KMS-11 (cell line): ENCODE measurements around the gene TFG.
A peak's percentile ranks its signal among the peaks of the same experiment; 100 is the strongest.

Source experiments
- H2AFZ ChIP-seq: fragments of 200-600 bp; sonication (generic); 2 replicates; pipeline ENCODE4 v1.6.1; 2016; ENCODE audit warnings: antibody characterized with exemption, mixed run types, low read depth
- H3K27ac ChIP-seq: fragments of 200-600 bp; sonication (generic); 2 replicates; pipeline ENCODE4 v1.6.1; 2016; ENCODE audit warnings: mild to moderate bottlenecking, mixed run types
- H3K27me3 ChIP-seq: fragments of 200-600 bp; sonication (generic); 2 replicates; pipeline ENCODE4 v1.6.1; 2017; ENCODE audit warnings: mild to moderate bottlenecking, low read depth, mixed run types, moderate library complexity; ENCODE audit not compliant: insufficient read depth
- H3K36me3 ChIP-seq: fragments of 200-600 bp; sonication (generic); 2 replicates; pipeline ENCODE4 v1.6.1; 2017; ENCODE audit warnings: mild to moderate bottlenecking, mixed run types; ENCODE audit not compliant: insufficient read depth
- H3K4me1 ChIP-seq: fragments of 200-600 bp; sonication (generic); 2 replicates; pipeline ENCODE4 v1.6.1; 2016; ENCODE audit warnings: mild to moderate bottlenecking, low read depth, mixed run types; ENCODE audit not compliant: poor library complexity, severe bottlenecking
- H3K4me2 ChIP-seq: fragments of 200-600 bp; sonication (generic); 2 replicates; pipeline ENCODE4 v1.7.0; 2016; ENCODE audit warnings: mild to moderate bottlenecking, mixed run types
- H3K4me3 ChIP-seq: fragments of 200-600 bp; sonication (generic); IDR thresholded peaks from 2 replicates; pipeline ENCODE4 v1.6.1; 2017; ENCODE audit warnings: low read depth, low read length, mixed read lengths; ENCODE audit not compliant: insufficient read depth
- H3K79me2 ChIP-seq: fragments of 200-600 bp; sonication (generic); 2 replicates; pipeline ENCODE4 v1.6.1; 2016; ENCODE audit warnings: low read depth, mixed run types; ENCODE audit not compliant: insufficient read depth
- H3K9ac ChIP-seq: fragments of 200-600 bp; sonication (generic); 2 replicates; pipeline ENCODE4 v1.6.1; 2016; ENCODE audit warnings: mild to moderate bottlenecking, mixed run types
- H4K20me1 ChIP-seq: fragments of 200-600 bp; sonication (generic); 2 replicates; pipeline ENCODE4 v1.6.1; 2016; ENCODE audit warnings: mild to moderate bottlenecking, mixed run types; ENCODE audit not compliant: insufficient read depth
- TF ChIP-seq, protein P1 (sequence below): fragments of 200-600 bp; sonication (generic); conservative IDR thresholded peaks from 2 replicates; pipeline ENCODE4 v1.6.1; 2017; ENCODE audit warnings: low read depth, mild to moderate bottlenecking, antibody characterized with exemption, low read length, moderate library complexity, mixed read lengths

TFG gene

DNA sequence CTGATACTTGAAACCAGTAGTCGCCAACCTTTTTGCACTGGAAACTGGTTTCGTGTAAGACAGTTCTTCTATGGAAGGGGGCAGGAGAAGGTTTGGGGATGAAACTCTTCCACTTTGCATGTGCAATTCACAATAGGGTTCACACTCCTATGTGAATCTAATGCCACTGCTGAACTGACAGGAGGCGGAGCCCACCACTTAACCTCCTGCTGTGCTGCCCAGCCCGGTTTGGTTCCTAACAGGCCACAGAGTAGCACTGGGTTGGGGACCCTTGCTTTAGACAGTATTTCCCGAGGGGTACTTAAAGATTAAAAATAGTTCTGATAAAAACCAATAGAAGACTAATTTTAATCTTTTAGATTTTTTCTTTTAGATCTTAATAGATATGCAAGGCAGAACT, 11.1 kb downstream of the TFG start:
- Histone ChIP-seq H2AFZ (no peak overlapping the region), H3K79me2 (peaks cover 49% of the 10 kb centered on the region), H3K36me3 (0 out of 2 replicates have a peak, but pooled peaks cover 7% of the 10 kb centered on the region), H4K20me1 (peaks cover 20% of the 10 kb centered on the region), H3K27me3 (no peaks in the 10 kb centered on the region), H3K27ac (no peak overlapping the region), H3K4me1 (no peaks in the 10 kb centered on the region), H3K4me2 (no peak overlapping the region), H3K9ac (no peak overlapping the region), H3K4me3 (no peak overlapping the region)
- TF ChIP-seq, protein P1, sequence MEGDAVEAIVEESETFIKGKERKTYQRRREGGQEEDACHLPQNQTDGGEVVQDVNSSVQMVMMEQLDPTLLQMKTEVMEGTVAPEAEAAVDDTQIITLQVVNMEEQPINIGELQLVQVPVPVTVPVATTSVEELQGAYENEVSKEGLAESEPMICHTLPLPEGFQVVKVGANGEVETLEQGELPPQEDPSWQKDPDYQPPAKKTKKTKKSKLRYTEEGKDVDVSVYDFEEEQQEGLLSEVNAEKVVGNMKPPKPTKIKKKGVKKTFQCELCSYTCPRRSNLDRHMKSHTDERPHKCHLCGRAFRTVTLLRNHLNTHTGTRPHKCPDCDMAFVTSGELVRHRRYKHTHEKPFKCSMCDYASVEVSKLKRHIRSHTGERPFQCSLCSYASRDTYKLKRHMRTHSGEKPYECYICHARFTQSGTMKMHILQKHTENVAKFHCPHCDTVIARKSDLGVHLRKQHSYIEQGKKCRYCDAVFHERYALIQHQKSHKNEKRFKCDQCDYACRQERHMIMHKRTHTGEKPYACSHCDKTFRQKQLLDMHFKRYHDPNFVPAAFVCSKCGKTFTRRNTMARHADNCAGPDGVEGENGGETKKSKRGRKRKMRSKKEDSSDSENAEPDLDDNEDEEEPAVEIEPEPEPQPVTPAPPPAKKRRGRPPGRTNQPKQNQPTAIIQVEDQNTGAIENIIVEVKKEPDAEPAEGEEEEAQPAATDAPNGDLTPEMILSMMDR = no peak

DNA sequence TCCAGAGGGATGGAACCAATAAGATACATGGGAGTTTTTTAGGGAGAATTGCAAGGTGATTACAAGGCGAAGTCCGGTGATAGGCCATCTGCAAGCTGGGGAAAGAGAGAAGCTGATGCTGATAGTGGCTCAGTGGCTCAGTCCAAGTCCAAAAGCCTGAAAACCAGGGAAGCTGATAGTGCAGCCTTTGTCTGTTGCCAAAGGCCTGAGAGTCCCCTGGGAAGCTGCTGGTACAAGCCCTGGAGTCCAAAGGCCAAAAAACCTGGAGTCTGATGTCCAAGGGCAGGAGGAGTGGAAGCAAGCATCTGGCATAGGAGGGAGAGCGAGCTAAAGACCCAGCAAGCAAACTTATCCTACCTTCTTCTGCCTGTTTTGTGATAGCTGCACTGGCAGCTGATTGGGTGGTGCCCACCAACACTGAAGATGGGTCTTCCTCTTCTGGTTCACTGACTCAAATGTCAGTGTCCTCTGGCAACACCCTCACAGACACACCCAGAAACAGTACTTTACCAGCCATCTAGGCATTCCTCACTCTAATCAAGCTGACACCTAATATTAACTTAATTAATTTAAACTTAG, 16.7 kb downstream of the TFG start:
- Histone ChIP-seq H4K20me1 (no peaks in the 10 kb centered on the region; the same call in 1 of the 2 replicates), H3K4me3 (no peak overlapping the region), H3K27me3 (no peaks in the 10 kb centered on the region), H2AFZ (no peak overlapping the region), H3K27ac (no peak overlapping the region), H3K4me2 (no peak overlapping the region), H3K9ac (no peak overlapping the region), H3K36me3 (peaks cover 6% of the 10 kb centered on the region; the same call in 1 of the 2 replicates), H3K79me2 (peaks cover 11% of the 10 kb centered on the region; the same call in 1 of the 2 replicates), H3K4me1 (peaks cover 28% of the 10 kb centered on the region)
- TF ChIP-seq, protein P1 = no peak

DNA sequence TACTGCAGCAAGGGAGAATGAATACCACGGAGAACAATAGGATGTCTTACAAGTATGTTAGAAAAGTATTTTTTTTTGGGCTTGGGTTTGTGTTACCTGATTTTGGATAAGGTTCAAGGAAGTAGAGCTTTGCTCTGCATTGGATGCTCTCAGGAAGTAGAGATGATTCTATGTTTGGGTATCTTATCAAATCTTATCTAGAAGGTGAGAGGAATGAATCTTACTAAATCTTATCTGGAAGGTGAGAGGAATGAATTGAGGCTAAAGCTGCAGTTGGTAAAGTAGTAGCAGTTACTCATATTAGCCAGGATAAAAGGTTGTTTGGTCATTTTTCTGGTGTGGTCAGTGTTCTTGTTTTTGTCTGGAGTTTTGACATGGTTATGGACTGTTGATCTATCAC, 17.4 kb downstream of the TFG start:
- Histone ChIP-seq H3K9ac (no peak overlapping the region), H3K4me1 (peaks cover 35% of the 10 kb centered on the region), H3K36me3 (peaks cover 6% of the 10 kb centered on the region; the same call in 1 of the 2 replicates), H4K20me1 (no peaks in the 10 kb centered on the region), H3K4me3 (no peak overlapping the region), H3K4me2 (no peak overlapping the region), H3K79me2 (peaks cover 11% of the 10 kb centered on the region; the same call in 1 of the 2 replicates), H3K27ac (no peak overlapping the region), H3K27me3 (no peaks in the 10 kb centered on the region), H2AFZ (no peak overlapping the region)
- TF ChIP-seq, protein P1 = no peak

DNA sequence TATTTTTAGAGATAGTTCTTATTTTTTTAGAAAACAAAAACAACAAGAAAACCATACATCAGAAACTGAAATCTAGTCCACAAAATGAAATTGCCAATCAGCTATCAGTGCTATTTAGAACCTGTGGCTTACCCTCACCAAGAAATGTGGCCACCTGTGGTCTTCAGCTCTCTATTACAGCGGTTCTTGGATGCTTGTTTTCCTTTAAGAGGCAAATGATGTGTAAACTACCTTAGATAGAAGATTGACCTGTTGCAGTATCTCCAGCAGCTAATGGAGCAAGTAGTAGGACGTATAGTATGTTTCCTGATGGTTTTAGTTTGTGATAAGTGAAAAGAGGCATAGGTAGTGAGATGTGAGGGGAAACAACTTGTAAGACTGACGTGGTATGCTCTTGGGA, 21.2 kb downstream of the TFG start:
- Histone ChIP-seq H3K4me2 (peak overlapping the region; percentile 67), H3K79me2 (peaks cover 21% of the 10 kb centered on the region; the same call in 1 of the 2 replicates)

More for the DNA sequence above, 21.2 kb downstream of the TFG start:
- TF ChIP-seq, protein P1 = no peak
- Histone ChIP-seq H3K27me3 (no peaks in the 10 kb centered on the region), H3K4me3 (no peak overlapping the region), H3K27ac (peak overlapping the region; percentile 31; the same call in 1 of the 2 replicates), H4K20me1 (no peaks in the 10 kb centered on the region), H3K4me1 (peaks cover 72% of the 10 kb centered on the region), H2AFZ (no peak overlapping the region), H3K36me3 (peaks cover 11% of the 10 kb centered on the region; the same call in 1 of the 2 replicates), H3K9ac (no peak overlapping the region)
